Ovary (tissue), 3 donors: ENCODE measurements around the gene FURIN.

ENCODE experiments used
- CTCF ChIP-seq, 3 donors: fragments of 450-650 bp in 2 of 3; fragments of 200-600 bp in 1 of 3; IDR thresholded peaks; one replicate each; pipeline versions ENCODE4 v1.5.1 to v1.8.0; 2016 to 2022; ENCODE audit warnings: antibody characterized with exemption in 3 of 3, mild to moderate bottlenecking in 1 of 3
- EP300 ChIP-seq: sonication (generic); formaldehyde crosslinking; IDR thresholded peaks from one replicate; pipeline ENCODE4 v1.6.1; 2017; ENCODE audit warnings: antibody characterized with exemption
- POLR2A ChIP-seq: fragments of 450-650 bp; IDR thresholded peaks from one replicate; pipeline ENCODE4 v1.6.1; 2017; ENCODE audit warnings: antibody characterized with exemption, mild to moderate bottlenecking, moderate library complexity
- donor health status: DM: no; HTN: no; CAD: no.

GRCh38 chr15:90884719-90885431 lies 16.5 kb downstream of the FURIN start:
- TF ChIP-seq EP300 (no peak), POLR2A (no peak), CTCF (IDR thresholded peaks at IDR 0.05) (no peak)
